ENCODE measurements around the gene IFT27.
"Not testable (repeated sequence)": the region's sequence is repeated elsewhere in the genome, so short reads cannot be mapped to it uniquely, and the experiment has no call there.

IFT27 gene

GRCh38 chr22:36764641-36765040 lies 11.3 kb downstream of the IFT27 start:
- no peak for DNase-seq

GRCh38 chr22:36764060-36764459 lies 11.9 kb downstream of the IFT27 start:
- no peak for DNase-seq

- no peak for DNase-seq
These were observed 12.3 kb downstream of the IFT27 start for GRCh38 chr22:36763576-36763975.

GRCh38 chr22:36762687-36763260 lies 13.1 kb downstream of the IFT27 start:
- DNase-seq = no peak

GRCh38 chr22:36761553-36762240 lies 14.2 kb downstream of the IFT27 start:
- no peak for DNase-seq

- no peak for DNase-seq
These were observed 15.1 kb downstream of the IFT27 start for GRCh38 chr22:36760786-36761185.

- DNase-seq = no peak
These were observed 16.3 kb downstream of the IFT27 start for GRCh38 chr22:36759481-36760159.

- no peak for DNase-seq
These were observed 17.1 kb downstream of the IFT27 start for GRCh38 chr22:36758792-36759271.

GRCh38 chr22:36757668-36758211 lies 18.2 kb downstream of the IFT27 start:
- DNase-seq = peak; percentile 49

- DNase-seq = no peak
These were observed 18.9 kb downstream of the IFT27 start for GRCh38 chr22:36756746-36757655.

- DNase-seq = no peak
These were observed 19.9 kb downstream of the IFT27 start for GRCh38 chr22:36756031-36756430.

GRCh38 chr22:36755316-36755715 lies 20.6 kb downstream of the IFT27 start:
- no peak for DNase-seq

GRCh38 chr22:36754881-36755280 lies 21.0 kb downstream of the IFT27 start:
- not testable (repeated sequence) for DNase-seq

GRCh38 chr22:36753916-36754315 lies 22.0 kb downstream of the IFT27 start:
- DNase-seq = no peak

- no peak for DNase-seq
These were observed 22.7 kb downstream of the IFT27 start for GRCh38 chr22:36753120-36753802.

GRCh38 chr22:36746375-36746970 lies 29.4 kb downstream of the IFT27 start:
- no peak for DNase-seq

GRCh38 chr22:36745301-36745995 lies 30.5 kb downstream of the IFT27 start:
- no peak for DNase-seq

- no peak for DNase-seq
These were observed 31.1 kb downstream of the IFT27 start for GRCh38 chr22:36744791-36745190.

- no peak for DNase-seq
These were observed 31.5 kb downstream of the IFT27 start for GRCh38 chr22:36744413-36744765.

- DNase-seq = no peak
These were observed 32.1 kb downstream of the IFT27 start for GRCh38 chr22:36743591-36744412.
